IPS-NIHi11 (cell line): ENCODE data around the gene NRP1.
A peak's percentile ranks its signal among the peaks of the same experiment; 100 is the strongest.
"Not testable (repeated sequence)": the region's sequence is repeated elsewhere in the genome, so short reads cannot be mapped to it uniquely, and the experiment has no call there.

Source experiments
- DNase-seq: peaks from one replicate; pipeline ENCODE4 v3.0.0; 2012; ENCODE audit warnings: mixed read lengths, low spot score

The NRP1 gene

DNA sequence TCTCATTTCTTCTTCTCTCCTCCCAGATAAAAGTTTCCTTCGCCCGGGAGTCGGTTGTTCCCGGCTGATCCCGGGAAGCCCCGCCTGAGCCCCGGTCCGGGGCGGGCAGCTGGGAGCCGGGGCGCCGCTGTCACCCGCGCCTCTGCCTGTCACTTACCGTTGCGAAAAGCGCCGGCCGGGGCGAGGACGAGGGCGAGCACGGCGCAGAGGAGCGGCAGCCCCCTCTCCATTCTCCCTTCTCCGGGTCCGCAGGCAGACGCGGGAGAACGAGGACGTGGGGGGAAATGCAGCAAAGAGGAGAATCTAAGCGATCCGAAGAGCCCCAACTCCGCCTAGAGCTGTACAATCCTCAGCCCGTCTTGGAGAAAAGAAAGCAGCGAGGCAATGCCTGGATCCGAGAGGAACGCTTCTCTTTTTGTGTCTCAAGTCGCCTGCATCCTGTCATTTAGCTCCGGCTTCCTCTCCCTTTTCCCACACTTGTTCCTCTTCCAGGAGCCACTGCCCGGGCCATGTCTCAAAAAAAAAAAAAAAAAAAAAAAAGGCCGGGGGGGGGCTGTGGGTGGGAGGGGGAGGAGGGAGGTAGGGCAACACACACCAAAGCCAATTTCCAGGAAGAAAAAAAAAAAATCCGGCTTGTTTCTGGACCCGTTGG is at the start of gene NRP1:
Gene NRP1 (minus strand): TSS at position 515 of the 652 bp plus-strand sequence. CDS start 285 bp downstream, at position 230.
- peak; percentile 45 for DNase-seq

DNA sequence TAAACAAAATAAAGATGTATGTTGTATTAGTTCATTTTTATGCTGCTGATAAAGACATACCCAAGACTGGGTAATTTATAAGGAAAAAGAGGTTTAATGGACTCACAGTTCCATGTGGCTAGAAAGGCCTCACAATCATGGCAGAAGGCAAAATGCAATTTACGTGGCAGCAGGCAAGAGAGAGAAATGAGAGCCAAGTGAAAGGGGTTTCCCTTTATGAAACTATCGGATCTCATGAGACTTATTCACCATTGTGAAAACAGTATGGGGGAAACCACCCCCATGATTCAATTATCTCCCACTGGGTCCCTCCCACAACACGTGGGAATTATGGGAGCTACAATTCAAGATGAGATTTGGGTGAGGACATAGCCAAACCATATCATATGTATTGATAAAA is 49.7 kb upstream of the NRP1 start:
- DNase-seq: not testable (repeated sequence)

DNA sequence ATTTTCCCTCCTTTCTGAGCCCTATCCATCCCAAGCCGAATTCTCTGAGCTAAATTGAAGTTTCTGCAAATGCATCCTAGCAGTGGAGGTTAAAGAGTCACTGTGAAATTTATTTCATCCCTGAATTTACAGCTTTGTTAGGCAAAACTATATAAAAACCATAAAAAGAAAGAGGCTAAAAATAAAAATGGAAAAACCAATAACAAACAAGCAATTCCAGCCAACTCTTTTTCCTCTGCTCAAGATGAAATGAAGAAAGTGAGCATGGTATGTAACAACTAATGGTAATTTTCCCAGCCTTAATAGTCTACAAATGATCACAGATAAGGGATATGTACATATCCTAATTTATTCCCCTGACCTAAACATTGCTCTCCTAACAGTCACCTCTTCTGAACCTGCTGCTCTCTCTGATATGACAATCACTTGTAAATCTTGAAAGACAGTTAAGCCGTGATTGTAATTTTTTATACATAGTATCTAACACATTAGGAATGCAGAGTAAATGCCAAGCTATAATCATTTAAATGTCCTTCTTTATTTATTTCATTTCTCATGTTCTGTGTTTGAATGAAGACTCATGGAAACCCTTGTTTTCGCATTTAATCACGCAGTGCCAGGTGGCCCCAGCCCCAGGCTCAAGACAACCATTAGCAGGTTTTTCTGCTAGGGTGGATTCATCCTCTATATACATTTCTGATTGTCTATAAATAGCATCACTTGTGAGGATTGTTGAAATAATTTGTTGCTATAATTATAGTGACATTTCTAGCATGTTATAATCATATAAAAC is 48.6 kb upstream of the NRP1 start:
- DNase-seq: no peak

- no peak for DNase-seq
Measured at GRCh38 chr10:33382216-33382600, 47.7 kb upstream of the NRP1 start.

DNA sequence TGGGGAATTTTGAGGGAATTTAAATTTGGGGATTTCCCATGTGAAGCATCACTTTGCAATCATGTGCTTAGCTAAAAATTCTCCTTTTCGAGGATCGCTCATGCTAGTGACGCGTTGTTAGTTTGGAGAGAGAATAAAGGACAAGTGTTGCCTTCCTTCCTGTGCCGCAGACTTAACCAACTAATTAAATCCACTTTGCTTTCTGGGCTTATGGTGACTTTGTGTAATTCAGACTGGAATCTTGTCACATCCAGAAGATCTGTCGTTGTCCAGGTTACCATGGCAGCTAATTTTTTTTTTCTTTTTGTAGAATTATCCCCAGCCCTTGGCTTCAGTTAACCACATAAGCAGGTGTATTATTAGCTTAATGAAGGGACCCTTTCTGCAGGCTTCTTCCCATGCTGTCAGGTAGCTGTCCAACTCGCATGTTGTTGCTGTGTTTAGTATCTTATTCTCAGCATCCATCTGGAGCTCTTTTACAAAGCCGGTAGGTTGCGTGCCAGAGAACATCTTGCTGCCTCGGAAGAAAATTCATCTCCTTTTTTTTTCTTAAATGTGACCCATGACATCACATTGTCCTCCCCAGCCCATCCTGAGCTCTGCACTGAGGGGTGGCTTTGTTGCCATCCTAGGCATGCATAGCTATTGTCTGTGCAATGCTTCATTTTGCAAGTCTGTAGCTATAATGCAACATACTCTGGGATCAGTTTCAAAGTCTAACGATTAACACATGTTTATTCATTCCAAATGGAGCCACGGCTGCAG is 47.2 kb upstream of the NRP1 start:
- DNase-seq: no peak

- no peak for DNase-seq
Measured at GRCh38 chr10:33377658-33378025, 43.2 kb upstream of the NRP1 start.

DNA sequence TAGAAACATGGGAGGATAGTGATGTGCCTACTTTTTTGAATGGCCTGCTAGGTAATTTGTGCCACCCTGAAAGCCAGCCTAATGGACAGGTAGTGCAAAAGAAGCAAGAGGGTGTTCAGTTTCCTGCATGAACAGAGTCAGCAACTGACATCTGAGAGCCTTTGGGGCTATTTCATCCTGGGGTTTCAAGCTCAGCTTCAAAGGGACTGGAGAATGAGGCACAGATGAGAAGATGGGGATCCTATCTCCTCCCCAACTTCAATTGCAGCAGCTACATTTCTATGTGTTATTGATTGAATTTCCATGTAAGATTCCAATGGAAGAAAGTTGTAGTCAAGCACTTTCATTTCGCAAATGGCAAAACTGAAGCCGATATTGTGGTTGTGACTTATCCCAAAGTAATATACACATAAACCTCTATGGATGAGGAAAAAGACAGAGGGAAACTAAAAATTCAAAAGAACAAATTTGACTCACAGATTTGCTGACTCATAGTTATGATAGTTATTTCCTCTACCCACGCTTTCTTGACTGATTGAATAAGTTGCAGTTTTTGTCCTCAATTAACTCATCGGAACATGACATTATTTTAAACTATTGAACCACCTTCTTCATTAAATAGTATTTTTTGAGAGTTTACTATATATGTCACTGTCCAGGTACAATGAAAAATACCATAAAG is 42.6 kb upstream of the NRP1 start:
- DNase-seq: no peak

DNA sequence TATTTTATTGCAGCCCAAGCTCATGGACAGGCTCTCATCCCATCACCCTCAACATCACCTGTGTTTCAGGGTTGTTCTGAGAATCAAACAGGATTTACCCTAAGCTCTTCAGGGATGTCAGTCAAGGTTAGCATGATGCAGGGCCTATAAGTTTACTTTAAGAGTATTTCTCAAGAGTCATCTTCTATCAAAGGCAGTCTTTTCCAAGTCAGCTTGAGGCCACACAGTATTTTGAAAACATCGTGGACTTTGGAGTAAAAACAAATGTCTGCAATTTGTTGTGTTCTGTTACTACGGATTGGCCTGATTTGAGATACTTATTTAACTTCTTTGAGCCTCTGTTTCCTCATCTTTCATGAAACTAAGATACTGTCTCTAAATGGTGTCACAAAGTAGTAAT is 42.0 kb upstream of the NRP1 start:
- no peak for DNase-seq

DNA sequence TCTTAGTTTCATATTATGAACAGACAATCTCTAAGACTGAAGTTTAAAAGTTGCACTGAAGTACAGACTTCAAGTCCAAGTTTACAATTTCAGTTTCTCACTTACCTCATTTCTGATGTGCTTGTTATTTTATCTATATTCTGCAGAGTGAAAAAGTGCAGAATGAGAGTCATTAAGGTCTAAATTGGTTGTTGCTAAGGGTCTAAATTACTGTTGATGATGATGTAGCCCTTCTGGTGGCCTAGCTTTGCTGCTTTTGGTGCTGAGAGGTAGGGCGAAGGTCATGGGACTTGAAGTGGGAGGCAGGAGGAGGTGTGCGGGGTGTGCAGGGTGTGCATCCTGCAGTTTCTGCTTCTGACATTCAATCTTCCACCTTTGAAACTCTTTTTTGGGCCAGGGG is 38.8 kb upstream of the NRP1 start:
- DNase-seq: no peak

DNA sequence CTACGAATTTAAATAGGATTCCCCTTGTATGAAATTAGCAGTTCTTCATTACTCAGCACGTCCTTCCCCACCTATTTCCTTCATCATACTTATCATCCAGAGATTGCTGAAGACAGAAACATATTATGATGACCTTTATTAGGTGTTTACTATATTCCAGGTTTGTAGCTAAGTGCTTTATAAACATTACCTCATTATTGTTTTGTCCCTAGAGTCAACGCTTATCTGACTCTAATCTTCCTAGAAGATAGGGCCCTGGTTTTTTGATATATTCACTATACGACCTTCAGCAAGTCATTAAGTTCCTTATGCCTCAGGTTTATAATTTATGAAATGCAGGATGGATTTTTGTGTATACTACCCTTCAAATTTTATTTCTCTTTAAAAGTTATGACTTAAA is 36.8 kb upstream of the NRP1 start:
- no peak for DNase-seq

DNA sequence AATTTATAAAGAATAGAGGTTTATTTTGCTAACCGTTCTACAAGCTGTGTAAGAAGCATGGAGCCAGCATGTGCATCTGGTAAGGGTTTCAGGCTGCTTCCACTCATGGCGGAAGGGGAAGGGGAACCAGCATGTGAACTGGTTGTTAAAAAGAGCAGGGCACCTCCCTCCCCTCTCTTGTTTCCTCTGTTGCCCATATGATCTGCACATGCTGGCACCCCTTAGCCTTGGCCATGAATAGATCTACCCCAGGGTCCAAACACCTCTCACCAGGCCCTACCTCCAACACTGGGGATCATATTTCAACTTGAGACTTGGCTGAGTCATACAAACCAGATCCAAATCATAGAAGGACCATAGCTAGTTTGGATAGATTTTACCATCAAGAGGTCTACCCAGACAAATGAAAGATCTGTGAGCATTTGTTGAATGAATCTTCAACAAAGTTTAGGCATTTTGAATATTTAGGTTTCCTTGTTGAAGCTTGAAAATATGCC is 36.0 kb upstream of the NRP1 start:
- no peak for DNase-seq

GRCh38 chr10:33368086-33368485 is 33.6 kb upstream of the NRP1 start:
- DNase-seq: no peak

DNA sequence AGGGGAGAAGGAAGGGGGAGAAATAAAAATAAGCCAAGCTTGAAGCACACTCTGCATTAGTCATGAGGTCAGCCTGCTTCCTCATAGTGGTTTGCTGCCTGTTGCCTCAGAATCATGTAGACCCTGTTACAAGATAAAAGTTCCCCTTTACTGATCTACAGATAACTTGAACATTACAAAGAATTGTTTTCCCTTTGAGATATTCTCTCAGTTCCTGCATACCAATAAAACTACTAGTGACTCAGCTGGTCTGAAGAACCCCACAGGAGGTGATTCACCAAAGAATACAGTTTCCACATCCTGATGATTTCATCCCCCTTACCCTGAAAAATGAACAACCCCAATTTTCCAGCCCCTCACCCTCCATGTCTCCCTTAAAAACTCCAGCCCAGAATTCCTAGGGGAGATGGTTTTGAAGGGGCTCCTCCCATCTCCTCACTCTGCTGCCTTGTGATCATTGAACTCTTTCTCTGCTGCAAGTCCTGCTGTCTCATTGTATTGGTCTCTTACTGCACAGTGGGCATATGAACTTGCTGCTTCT is 31.5 kb upstream of the NRP1 start:
- DNase-seq: no peak

- DNase-seq: no peak
Measured at GRCh38 chr10:33365301-33365700, 30.8 kb upstream of the NRP1 start.

- DNase-seq: no peak
Measured at GRCh38 chr10:33363106-33363505, 28.6 kb upstream of the NRP1 start.

DNA sequence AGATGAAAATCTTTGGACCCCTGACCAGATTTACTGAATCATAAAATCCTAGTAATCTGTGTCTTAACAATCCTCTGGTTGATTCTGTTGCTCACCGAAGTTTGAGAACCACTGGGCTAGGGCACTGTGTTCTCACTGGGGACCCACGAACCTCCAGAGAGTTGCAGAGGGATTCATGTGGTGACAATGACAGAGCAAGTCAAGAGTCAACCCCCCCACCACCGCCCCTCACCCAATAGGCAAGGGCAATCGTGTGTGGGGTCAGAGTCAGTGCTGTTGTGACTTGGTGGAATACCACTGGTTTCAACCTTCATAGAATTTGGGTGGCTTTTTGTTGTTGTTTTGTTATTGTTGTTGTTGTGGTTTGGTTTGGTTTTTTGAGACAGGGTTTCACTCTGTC is 23.5 kb upstream of the NRP1 start:
- no peak for DNase-seq

DNA sequence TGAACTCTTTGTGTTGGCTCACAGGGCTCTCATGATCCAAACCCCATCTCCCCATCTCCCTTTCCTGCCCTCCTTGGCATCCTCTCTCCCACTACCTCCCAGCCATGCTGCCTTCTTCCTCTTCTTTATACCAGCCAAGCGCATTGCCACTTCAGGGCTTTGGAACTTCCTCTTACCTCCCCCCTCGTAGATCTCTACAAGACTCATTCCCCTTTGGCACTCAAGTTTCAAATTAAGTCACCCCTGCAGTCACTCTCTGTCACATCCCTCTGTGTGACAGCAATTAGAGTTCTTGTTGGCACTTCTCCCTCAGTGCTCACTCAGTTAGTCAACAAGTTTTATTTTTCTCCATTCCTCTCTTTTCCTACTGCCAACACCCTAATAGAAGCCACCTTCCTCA is 20.8 kb upstream of the NRP1 start:
- no peak for DNase-seq

DNA sequence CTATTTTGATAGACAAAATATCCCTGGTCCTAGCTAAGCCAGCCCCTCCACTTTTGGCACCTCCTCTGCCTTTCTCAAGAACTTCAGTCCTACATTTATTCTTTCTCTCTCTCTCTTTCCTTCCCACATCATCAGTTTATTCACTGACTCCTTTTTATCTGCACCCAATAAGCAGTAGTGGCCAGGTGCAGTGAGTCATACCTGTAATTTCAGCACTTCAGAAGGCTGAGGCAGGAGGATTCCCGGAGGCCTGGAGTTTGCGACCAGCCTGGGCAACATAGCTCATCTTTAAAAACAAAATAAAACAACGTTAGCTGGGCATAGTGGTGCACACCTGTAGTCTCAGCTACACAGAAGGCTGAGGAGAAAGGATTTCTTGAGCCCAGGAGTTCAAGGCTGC is 19.4 kb upstream of the NRP1 start:
- no peak for DNase-seq

DNA sequence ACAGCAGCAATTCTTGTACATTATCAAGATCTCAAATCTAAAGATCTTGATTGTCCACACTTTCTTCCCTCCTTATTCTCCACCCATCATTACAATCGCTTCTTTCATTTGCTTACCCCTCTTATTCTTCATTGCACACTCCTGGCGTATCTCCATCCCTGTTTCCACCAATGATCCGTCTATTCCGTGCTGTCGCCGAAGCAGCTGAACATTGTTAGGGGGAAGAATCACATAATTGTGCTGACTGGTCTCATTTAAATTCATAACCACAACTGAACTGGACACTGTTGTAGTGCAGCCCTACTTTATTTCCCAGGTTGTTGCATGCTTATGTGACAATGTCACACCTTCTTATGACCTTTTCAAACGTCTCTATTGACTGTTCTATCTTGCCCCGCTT is 18.9 kb upstream of the NRP1 start:
- no peak for DNase-seq

- DNase-seq: no peak
Measured at GRCh38 chr10:33352615-33353014, 18.1 kb upstream of the NRP1 start.

GRCh38 chr10:33352175-33352574 is 17.7 kb upstream of the NRP1 start:
- DNase-seq: no peak

GRCh38 chr10:33350041-33350440 is 15.6 kb upstream of the NRP1 start:
- no peak for DNase-seq
